Middle frontal gyrus (tissue), 1 donor: ENCODE measurements around the gene NFATC4.
"Not testable (repeated sequence)": the region's sequence is repeated elsewhere in the genome, so short reads cannot be mapped to it uniquely, and the experiment has no call there.

ENCODE experiments used
- DNase-seq: peaks from one replicate; pipeline ENCODE4 v3.0.0-alpha.2; 2015; ENCODE audit warnings: low spot score; ENCODE audit errors: extremely low spot score

The NFATC4 gene

DNA sequence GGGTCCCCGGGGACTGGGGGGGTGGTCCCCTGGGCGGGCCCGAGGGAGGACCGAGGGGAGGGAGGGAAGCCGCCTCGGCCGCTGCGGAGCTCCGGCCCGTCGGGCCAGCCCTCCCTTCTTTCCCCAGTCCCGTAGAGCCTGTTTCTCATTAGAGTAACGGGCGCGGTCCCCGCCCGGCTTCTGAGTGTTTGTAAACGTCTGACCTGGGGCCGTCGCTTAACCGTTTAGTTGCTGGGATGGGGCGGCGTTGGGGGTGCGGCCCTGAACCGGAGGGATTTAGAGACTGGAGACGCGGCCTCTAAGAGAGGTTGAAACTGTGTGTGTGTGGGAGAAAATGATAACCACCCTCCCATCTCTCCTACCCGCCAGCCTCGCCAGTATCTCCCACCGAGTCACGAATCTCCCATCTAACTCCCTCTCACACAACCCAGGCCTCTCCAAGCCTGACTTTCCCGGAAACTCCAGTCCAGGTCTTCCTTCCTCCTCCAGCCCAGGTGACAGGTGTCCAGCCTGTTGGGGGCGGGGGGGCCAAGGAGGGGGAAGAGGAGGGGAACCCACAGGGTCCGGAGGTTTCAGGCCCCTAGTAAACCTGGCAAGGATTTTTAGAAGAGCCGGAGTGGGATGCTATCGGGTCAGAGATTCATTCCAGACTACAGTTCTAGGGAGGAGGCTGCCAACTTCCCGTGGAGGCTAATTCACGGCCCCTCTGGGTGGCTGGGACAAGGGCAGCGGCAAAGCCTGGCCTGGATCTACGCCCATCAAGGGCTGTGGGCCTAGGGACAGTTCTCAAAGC is 1.1 kb upstream of the NFATC4 start:
- no peak for DNase-seq

DNA sequence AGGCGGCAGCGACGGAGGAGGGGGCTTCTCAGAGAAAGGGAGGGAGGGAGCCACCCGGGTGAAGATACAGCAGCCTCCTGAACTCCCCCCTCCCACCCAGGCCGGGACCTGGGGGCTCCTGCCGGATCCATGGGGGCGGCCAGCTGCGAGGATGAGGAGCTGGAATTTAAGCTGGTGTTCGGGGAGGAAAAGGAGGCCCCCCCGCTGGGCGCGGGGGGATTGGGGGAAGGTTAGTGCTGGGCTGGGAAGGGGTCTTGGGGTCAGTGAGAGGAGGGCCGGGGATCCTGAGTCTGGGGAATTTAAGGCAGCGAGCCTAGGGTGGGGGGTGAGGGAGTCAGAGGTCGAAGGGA is 203 bp downstream of the NFATC4 start:
- DNase-seq = no peak

DNA sequence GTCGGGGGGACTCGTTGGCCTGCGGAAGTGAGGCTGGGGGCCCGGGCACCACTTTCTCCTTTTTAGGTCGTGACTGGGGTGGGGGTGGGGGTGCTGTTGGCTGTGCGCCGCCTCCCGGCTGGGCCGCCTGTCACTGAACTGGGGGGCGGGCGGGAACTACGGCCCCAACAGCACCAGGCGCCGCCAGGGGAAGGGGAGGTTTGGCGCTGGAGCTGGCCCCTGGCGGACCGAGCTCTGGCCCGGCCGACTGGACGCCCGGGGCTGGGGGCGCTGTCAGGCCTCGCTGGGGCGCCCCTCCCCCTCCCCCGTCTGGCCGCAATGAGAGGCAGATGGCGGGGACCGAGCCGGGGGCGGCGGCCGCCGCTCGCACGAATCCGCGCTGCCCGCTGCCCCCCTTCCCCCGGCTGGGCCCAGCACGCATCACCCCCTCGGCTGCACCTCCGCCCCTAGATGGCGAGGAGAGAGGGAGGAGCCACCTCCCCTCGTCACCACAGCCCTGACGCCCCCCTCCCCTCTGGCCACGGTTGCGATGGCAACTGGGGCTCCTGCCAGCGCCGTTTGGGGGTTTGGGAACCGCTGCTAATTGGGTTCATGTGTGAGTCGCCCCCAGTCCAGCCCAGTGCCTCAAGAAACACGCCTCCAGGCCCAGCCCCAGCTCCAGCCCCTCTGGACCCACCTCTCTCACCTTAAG is 723 bp downstream of the NFATC4 start:
- no peak for DNase-seq

DNA sequence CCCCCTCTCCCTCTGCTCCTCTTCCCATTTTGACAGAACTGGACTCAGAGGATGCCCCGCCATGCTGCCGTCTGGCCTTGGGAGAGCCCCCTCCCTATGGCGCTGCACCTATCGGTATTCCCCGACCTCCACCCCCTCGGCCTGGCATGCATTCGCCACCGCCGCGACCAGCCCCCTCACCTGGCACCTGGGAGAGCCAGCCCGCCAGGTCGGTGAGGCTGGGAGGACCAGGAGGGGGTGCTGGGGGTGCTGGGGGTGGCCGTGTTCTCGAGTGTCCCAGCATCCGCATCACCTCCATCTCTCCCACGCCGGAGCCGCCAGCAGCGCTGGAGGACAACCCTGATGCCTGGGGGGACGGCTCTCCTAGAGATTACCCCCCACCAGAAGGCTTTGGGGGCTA is 1.5 kb downstream of the NFATC4 start:
- no peak for DNase-seq

DNA sequence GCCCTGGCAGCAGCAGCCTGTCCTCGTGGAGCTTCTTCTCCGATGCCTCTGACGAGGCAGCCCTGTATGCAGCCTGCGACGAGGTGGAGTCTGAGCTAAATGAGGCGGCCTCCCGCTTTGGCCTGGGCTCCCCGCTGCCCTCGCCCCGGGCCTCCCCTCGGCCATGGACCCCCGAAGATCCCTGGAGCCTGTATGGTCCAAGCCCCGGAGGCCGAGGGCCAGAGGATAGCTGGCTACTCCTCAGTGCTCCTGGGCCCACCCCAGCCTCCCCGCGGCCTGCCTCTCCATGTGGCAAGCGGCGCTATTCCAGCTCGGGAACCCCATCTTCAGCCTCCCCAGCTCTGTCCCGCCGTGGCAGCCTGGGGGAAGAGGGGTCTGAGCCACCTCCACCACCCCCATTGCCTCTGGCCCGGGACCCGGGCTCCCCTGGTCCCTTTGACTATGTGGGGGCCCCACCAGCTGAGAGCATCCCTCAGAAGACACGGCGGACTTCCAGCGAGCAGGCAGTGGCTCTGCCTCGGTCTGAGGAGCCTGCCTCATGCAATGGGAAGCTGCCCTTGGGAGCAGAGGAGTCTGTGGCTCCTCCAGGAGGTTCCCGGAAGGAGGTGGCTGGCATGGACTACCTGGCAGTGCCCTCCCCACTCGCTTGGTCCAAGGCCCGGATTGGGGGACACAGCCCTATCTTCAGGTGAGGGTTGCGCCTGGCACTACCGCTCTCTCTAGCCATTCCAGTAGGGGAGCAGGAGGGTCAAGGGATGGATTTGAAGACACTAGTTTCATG is 2.1 kb downstream of the NFATC4 start:
- DNase-seq = no peak

DNA sequence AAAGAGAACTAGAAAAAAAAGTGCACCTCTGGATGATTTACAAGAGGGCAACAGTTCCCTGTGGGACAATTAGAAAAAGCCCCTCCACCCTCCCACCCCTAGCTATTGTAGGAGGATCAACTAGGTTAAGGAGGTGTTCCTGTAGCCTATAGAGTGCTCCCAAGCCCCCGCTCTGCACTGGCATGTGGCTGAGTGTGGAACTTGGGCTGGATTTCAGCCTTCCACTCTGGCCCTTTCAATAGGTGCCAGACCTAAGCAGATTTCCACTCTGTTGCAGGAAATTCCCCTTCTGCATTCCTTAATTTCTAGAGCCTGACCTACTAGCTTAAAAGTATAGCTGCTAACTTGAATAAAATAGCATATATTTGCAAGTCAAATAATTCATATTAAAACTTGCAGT is 2.8 kb downstream of the NFATC4 start:
- no peak for DNase-seq

DNA sequence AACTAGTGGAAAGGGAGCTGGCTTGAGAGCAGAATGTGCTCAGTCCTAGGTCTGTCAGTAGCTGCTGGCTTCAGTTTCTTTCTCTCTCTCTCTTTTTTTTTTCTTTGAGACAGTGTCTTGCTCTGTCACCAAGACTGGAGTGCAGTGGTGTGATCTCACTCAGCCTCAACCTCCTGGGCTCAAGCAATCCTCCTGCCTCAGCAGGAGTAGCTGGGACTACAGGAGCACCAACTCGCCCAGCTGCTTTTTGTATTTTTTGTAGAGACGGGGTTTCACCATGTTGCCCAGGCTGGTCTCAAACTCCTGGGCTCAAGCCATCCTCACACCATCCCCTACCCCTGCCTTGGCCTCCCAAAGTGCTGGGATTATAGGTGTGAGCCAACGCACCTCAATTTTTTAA is 3.6 kb downstream of the NFATC4 start:
- not testable (repeated sequence) for DNase-seq

DNA sequence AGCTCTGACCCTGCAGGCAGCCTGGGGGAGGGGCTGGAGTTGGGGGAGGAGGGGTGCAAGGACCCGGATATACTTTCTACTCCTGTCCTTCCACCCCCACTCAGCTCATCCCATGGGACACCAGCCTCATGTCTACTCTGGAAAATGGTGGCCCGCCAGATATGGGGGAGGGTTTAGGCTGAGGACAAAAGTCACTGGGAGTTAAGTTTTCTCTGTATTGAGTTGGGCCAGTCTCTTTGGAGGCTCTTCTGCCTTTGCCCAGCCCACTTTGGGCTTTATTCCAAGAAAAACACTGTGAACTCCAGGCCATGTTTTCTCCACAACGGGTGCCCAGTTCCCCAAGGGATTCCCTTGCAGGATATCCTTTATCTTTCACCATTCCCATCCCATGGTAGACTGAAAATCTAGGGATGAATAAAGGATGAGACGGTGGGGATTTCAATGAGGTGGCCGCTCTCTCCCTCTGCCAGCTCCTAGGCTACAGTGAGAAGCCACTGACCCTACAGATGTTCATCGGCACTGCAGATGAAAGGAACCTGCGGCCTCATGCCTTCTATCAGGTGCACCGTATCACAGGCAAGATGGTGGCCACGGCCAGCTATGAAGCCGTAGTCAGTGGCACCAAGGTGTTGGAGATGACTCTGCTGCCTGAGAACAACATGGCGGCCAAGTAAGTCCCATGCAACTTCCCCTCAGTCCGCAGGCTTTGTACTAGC is 4.9 kb downstream of the NFATC4 start:
- DNase-seq = no peak

DNA sequence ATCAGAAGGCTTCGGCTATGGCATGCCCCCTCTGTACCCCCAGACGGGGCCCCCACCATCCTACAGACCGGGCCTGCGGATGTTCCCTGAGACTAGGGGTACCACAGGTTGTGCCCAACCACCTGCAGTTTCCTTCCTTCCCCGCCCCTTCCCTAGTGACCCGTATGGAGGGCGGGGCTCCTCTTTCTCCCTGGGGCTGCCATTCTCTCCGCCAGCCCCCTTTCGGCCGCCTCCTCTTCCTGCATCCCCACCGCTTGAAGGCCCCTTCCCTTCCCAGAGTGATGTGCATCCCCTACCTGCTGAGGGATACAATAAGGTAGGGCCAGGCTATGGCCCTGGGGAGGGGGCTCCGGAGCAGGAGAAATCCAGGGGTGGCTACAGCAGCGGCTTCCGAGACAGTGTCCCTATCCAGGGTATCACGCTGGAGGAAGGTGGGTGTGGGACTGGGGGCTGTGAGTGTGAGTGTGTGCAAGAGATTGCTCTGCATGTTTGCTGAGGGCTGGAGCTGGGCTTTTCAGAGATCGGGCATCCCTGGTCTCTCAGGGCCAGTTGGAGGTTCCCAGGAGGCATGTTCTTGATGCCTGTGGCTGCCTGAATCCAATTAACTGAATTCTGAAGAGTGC is 8.6 kb downstream of the NFATC4 start:
- DNase-seq = no peak

- no peak for DNase-seq
These were observed 9.1 kb downstream of the NFATC4 start for GRCh38 chr14:24377126-24377525.

- no peak for DNase-seq
These were observed 9.7 kb downstream of the NFATC4 start for GRCh38 chr14:24377657-24378056.

DNA sequence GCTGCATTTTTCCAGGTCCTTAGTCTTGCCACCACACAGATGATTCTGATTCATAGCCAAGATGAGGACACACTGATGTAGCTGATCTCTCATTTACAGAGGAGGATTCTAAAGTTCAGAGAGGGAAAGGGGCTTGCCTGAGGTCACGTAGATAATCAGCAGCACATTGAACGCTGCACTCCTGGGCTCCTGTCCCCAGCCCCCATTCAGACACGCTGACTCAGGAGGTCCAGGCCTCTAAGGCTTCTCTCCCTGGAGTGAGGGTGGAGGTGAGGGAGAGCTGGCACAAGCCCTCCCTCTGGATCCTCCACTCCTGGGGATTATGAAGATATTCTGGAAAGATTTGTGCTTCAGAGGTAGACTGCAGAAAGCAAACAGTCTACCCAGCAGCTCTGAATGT is 10.3 kb downstream of the NFATC4 start:
- DNase-seq = no peak

GRCh38 chr14:24378981-24379906 is 11.3 kb downstream of the NFATC4 start:
- no peak for DNase-seq

DNA sequence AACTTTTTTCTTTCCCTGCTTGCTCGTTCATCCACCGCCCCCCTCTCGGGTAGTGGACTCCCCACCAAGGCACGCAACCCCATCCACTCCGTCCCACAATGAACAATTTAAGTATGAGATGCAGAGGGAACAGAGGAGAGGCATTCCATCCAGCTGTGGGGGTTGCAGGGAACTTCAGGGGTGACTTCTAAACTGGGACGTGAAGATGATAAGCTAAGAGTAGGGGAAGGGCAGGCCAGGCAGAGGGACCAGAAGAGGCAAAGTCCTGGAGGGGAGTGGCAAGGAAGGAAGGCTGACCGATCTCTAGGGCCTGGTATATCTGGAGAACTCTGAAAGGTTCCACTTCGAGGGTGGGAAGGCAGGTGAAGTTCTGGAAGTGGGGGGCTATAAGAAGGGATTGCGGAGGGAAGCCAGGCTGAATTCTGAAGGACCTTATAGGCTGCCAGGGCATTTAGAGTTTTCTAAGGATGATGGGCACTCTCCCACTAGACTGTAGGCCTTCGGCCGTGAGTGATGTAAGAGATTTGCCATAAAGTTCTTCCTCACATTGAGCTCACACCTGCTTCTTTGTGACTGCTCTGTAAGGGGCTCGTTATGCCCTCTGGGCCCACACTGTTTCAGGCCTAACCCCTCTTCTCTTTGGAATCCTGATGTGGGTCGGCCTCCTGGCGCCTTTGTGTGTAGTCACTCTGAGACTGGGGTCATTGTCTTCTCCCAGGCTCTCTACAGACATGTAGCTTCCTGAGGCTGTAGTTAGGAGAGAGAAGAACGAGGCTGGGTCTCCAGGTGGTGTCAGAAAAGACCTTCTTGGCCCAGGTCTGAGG is 12.1 kb downstream of the NFATC4 start:
- no peak for DNase-seq

GRCh38 chr14:24381363-24382063 is 13.5 kb downstream of the NFATC4 start:
- no peak for DNase-seq

- DNase-seq = no peak
These were observed 14.0 kb downstream of the NFATC4 start for GRCh38 chr14:24382064-24382371.

GRCh38 chr14:24384169-24384568 is 16.2 kb downstream of the NFATC4 start:
- no peak for DNase-seq

DNA sequence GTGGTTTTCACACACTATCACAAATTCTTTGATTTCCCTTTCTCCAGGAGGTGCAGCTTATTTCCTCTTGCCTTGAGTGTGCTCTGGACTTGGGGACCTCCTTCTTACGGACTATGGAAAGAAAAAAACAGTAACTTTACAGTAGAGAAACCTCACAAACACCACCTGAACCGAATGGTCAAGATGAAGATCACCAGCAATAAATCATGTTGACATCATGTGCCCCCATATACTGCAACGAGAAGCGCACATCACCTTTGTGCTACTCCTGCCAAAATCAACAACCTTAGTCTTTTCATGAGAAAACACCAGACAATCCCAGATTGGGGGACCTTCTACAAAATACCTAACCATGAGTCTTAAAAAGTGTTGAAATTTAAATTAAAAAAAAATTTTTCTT is 17.5 kb downstream of the NFATC4 start:
- no peak for DNase-seq

- DNase-seq = no peak
These were observed 19.0 kb downstream of the NFATC4 start for GRCh38 chr14:24387009-24387345.
